Smooth muscle cell of bladder (primary cell): Measurements from ENCODE around the gene FBXL2. TPM values are rescaled to one million over a fixed set of nuclear protein-coding genes. Genes with fewer than 3 reads are reported as not detected.

ENCODE experiments used
- total RNA-seq: library from RNA; depleted of rRNA; stranded (reverse); fragments of >200 nt; gene quantifications from 2 replicates; pipeline ENCODE4 v1.2.3, GENCODE V29; 2014

Gene FBXL2
- total RNA-seq, result 7.3 and 9.8 TPM in 2 replicates

GRCh38 chr3:33277193-33277882 is at the start of gene FBXL2:
TSS of gene FBXL2 (plus strand) at chr3:33277442. CDS start at chr3:33277513, 71 bp downstream.

Other genes with a start within 250 kb of the FBXL2 start
- 57.0 and 80.5 TPM in 2 replicates for gene GLB1, start 180.3 kb upstream of the FBXL2 start, total RNA-seq
- 3.1 and 4.3 TPM in 2 replicates for gene TMPPE, start 180.3 kb upstream of the FBXL2 start, total RNA-seq
- gene CRTAP, start 163.4 kb upstream of the FBXL2 start, total RNA-seq, result 271 and 374 TPM in 2 replicates
- gene SUSD5, start 58.6 kb upstream of the FBXL2 start, total RNA-seq, result 1.1 and 3.6 TPM in 2 replicates
- 35.3 and 47.4 TPM in 2 replicates for gene UBP1, start 163.0 kb downstream of the FBXL2 start, total RNA-seq